Measurements from ENCODE around the gene SH2B3. TPM values are rescaled to one million over a fixed set of nuclear protein-coding genes. Genes with fewer than 3 reads are reported as not detected.

The SH2B3 gene
- total RNA-seq, 4 donors from 2014 or later: 3.3 to 16.2 (median 5.6) TPM

- no peak for TF ChIP-seq CTCF (IDR thresholded peaks at IDR 0.05)
- no peak for TF ChIP-seq POLR2A (IDR thresholded peaks at IDR 0.05)
- Histone ChIP-seq H3K9me3 (no peaks in the 10 kb centered on the region), H3K4me3 (peak overlapping the region in 2 of 4 donors; percentile 40 to 81), H3K4me1 (peaks cover 44 to 92% (median 68%) of the 10 kb centered on the region in 3 donors), H3K36me3 (no peaks in the 10 kb centered on the region), H3K27ac (peak overlapping the region; percentile 56 to 94 (median 86)), H3K27me3 (peaks cover 0 to 55% (median 0%) of the 10 kb centered on the region in 4 donors)
- 80 to 100% methylated on average over 2 of the region's 14 CpGs for WGBS, 2 donors
- intact Hi-C loops (cut with DNase I): no loop called here
- DNase-seq: no peak
These were observed 4.2 kb downstream of the SH2B3 start for GRCh38 chr12:111409780-111410430.

- H3K27ac ChIP-seq: peak overlapping the region; percentile 56 to 94 (median 86)
- H3K4me1 ChIP-seq: peaks cover 39 to 85% (median 62%) of the 10 kb centered on the region in 3 donors
- no peaks in the 10 kb centered on the region for H3K9me3 ChIP-seq
- TF ChIP-seq CTCF (IDR thresholded peaks at IDR 0.05): no peak
- TF ChIP-seq POLR2A (IDR thresholded peaks at IDR 0.05): no peak
- peak overlapping the region in 2 of 4 donors; percentile 40 to 81 for H3K4me3 ChIP-seq
- intact Hi-C loops (cut with DNase I): no loop called here
- no peaks in the 10 kb centered on the region for H3K36me3 ChIP-seq
- peaks cover 0 to 48% (median 0%) of the 10 kb centered on the region in 4 donors for H3K27me3 ChIP-seq
- no peak for DNase-seq
- 67 to 100% methylated on average over 1 to 5 of the region's 12 CpGs for WGBS, 2 donors
These were observed 4.9 kb downstream of the SH2B3 start for GRCh38 chr12:111410431-111411184.

GRCh38 chr12:111411185-111411764 is 5.6 kb downstream of the SH2B3 start:
- TF ChIP-seq CTCF (IDR thresholded peaks at IDR 0.05) (no peak), POLR2A (IDR thresholded peaks at IDR 0.05) (no peak)
- Histone ChIP-seq H3K9me3 (no peaks in the 10 kb centered on the region), H3K27ac (peak overlapping the region in 3 of 4 donors; percentile 76 to 94 (median 80)), H3K36me3 (no peaks in the 10 kb centered on the region), H3K4me3 (no peak overlapping the region), H3K4me1 (peaks cover 35 to 79% (median 62%) of the 10 kb centered on the region in 3 donors), H3K27me3 (peaks cover 0 to 41% (median 0%) of the 10 kb centered on the region in 4 donors)
- no peak for DNase-seq
- WGBS, 2 donors: 75 to 88% methylated on average over 6 to 7 of the region's 8 CpGs
- intact Hi-C loops (cut with DNase I): no loop called here

- no peak for TF ChIP-seq CTCF (IDR thresholded peaks at IDR 0.05)
- no peak for TF ChIP-seq POLR2A (IDR thresholded peaks at IDR 0.05)
- peaks cover 0 to 32% (median 0%) of the 10 kb centered on the region in 4 donors for H3K27me3 ChIP-seq
- no peak for DNase-seq
- H3K9me3 ChIP-seq: no peaks in the 10 kb centered on the region
- intact Hi-C loops (cut with DNase I): no loop called here
- H3K36me3 ChIP-seq: no peaks in the 10 kb centered on the region
- peak overlapping the region; percentile 9 to 94 (median 78) for H3K27ac ChIP-seq
- no peak overlapping the region for H3K4me3 ChIP-seq
- H3K4me1 ChIP-seq: peaks cover 31 to 69% (median 57%) of the 10 kb centered on the region in 3 donors
- 66 to 77% methylated on average over 7 to 12 of the region's 15 CpGs for WGBS, 2 donors
These were observed 6.5 kb downstream of the SH2B3 start for GRCh38 chr12:111412007-111412829.

Measured in esophagus squamous epithelium (tissue), 5 donors.